Esophagus squamous epithelium (tissue), 5 donors: ENCODE data around the gene RAB43. TPM values are rescaled to one million over a fixed set of nuclear protein-coding genes. Genes with fewer than 3 reads are reported as not detected.
A peak's percentile ranks its signal among the peaks of the same experiment; 100 is the strongest.
"Not testable (repeated sequence)": the region's sequence is repeated elsewhere in the genome, so short reads cannot be mapped to it uniquely, and the experiment has no call there.

ENCODE experiments used
- DNase-seq: peaks from one replicate; lab custom pipeline; 2025; lab: John Stamatoyannopoulos, UW
- H3K27ac ChIP-seq, 4 donors: fragments of 200-600 bp; sonication (generic); one replicate each; pipeline ENCODE4 v1.5.1; 2016 to 2019; ENCODE audit warnings: mild to moderate bottlenecking in 1 of 4
- H3K27me3 ChIP-seq, 4 donors: fragments of 200-600 bp; sonication (generic); 1 replicate in 3 of 4; 2 replicates in 1 of 4; pipeline versions ENCODE4 v1.5.1 to v1.6.0; 2017 to 2021; ENCODE audit warnings: antibody characterized with exemption in 1 of 4
- H3K36me3 ChIP-seq, 3 donors: fragments of 200-600 bp; sonication (generic); one replicate each; pipeline ENCODE4 v1.5.1; 2016 to 2019
- H3K4me1 ChIP-seq, 3 donors: fragments of 200-600 bp; sonication (generic); one replicate each; pipeline ENCODE4 v1.5.1; 2017 to 2019
- H3K4me3 ChIP-seq, 4 donors: fragments of 200-600 bp; sonication (generic); 1 replicate in 3 of 4; 2 replicates in 1 of 4; pipeline ENCODE4 v1.5.1; 2016 to 2019; ENCODE audit warnings: mild to moderate bottlenecking in 2 of 4, moderate library complexity in 1 of 4
- H3K9me3 ChIP-seq, 3 donors: fragments of 200-600 bp; sonication (generic); one replicate each; pipeline ENCODE4 v1.5.1; 2016 to 2019
- POLR2A ChIP-seq, 4 donors: fragments of 450-650 bp; IDR thresholded peaks; one replicate each; pipeline ENCODE4 v1.6.1; 2017; ENCODE audit warnings: antibody characterized with exemption in 4 of 4, mild to moderate bottlenecking in 4 of 4, moderate library complexity in 3 of 4
- WGBS, 2 donors: methylation state at CpG; one replicate each; pipeline ENCODE4 v1.1.5; 2018; 5-methylcytosine and 5-hydroxymethylcytosine counted together
- intact Hi-C: fragments of 100-400 bp; cut with DNase I; formaldehyde crosslinking; loops from one replicate; pipeline ENCODE4 v1.15.0; 2022
- total RNA-seq, 4 donors: library from RNA; depleted of rRNA; stranded (reverse); fragments of >200 nt; gene quantifications; one replicate each; pipeline ENCODE4 v1.1.0, GENCODE V29; 2016
- TF ChIP-seq, protein P1 (sequence below), 6 experiments: fragments of 450-650 bp in 4 of 6; fragments of 200-600 bp in 2 of 6; sonication (generic) in 2 of 6; IDR thresholded peaks; one replicate each; pipeline ENCODE4 v1.5.1; 2016 to 2019; ENCODE audit warnings: antibody characterized with exemption in 6 of 6, mild to moderate bottlenecking in 4 of 6, moderate library complexity in 4 of 6
- donor health status: DM: yes; HTN: yes; CAD: no.

The RAB43 gene
- total RNA-seq, 4 donors from 2014 or later, result 4.6 to 11.1 (median 7.9) TPM

- Histone ChIP-seq H3K9me3 (no peaks in the 10 kb centered on the region), H3K36me3 (no peaks in the 10 kb centered on the region), H3K4me3 (no peak overlapping the region), H3K27ac (no peak overlapping the region), H3K27me3 (no peaks in the 10 kb centered on the region), H3K4me1 (peaks cover 0 to 13% (median 0%) of the 10 kb centered on the region in 3 donors)
- no peak for DNase-seq
- WGBS, 2 donors, result 81 to 82% methylated on average over 6 to 8 of the region's 8 CpGs
- intact Hi-C loops, result no loop called here
- TF ChIP-seq POLR2A (IDR thresholded peaks at IDR 0.05), result no peak
- TF ChIP-seq, protein P1, sequence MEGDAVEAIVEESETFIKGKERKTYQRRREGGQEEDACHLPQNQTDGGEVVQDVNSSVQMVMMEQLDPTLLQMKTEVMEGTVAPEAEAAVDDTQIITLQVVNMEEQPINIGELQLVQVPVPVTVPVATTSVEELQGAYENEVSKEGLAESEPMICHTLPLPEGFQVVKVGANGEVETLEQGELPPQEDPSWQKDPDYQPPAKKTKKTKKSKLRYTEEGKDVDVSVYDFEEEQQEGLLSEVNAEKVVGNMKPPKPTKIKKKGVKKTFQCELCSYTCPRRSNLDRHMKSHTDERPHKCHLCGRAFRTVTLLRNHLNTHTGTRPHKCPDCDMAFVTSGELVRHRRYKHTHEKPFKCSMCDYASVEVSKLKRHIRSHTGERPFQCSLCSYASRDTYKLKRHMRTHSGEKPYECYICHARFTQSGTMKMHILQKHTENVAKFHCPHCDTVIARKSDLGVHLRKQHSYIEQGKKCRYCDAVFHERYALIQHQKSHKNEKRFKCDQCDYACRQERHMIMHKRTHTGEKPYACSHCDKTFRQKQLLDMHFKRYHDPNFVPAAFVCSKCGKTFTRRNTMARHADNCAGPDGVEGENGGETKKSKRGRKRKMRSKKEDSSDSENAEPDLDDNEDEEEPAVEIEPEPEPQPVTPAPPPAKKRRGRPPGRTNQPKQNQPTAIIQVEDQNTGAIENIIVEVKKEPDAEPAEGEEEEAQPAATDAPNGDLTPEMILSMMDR (IDR thresholded peaks at IDR 0.05), result no peak
Observed at GRCh38 chr3:129081503-129081902, 40.1 kb downstream of the RAB43 start.

- H3K36me3 ChIP-seq, result no peaks in the 10 kb centered on the region
- intact Hi-C loops, result no loop called here
- H3K4me1 ChIP-seq, result peaks cover 0 to 13% (median 0%) of the 10 kb centered on the region in 3 donors
- H3K4me3 ChIP-seq, result no peak overlapping the region
- DNase-seq, result no peak
- TF ChIP-seq, protein P1 (IDR thresholded peaks at IDR 0.05), result no peak
- no peak for TF ChIP-seq POLR2A (IDR thresholded peaks at IDR 0.05)
- WGBS, 2 donors, result 71 to 76% methylated on average over 6 to 7 of the region's 8 CpGs
- no peaks in the 10 kb centered on the region for H3K9me3 ChIP-seq
- no peak overlapping the region for H3K27ac ChIP-seq
- H3K27me3 ChIP-seq, result no peaks in the 10 kb centered on the region
Observed at GRCh38 chr3:129078510-129078909, 43.1 kb downstream of the RAB43 start.

DNA sequence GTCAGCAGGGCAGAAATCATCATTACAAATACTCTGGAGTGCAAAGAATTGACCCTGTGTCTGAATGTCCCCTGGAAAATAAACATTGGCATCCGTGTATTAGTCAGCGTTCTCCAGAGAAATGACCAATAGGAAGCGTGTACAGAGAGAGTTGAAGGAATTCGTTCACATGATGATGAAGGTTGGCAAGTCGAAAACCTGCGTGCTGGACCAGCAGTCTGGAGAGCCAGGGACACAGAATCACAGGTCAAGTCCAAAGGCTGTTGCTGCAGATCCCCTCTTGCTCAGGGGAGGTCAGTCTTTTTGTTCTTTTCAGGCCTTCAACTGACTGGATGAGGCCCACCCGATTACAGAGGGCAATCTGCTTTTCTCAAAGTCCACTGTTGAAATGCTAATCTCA lies 44.4 kb downstream of the RAB43 start:
- H3K4me1 ChIP-seq, result peaks cover 0 to 13% (median 0%) of the 10 kb centered on the region in 3 donors
- H3K36me3 ChIP-seq, result no peaks in the 10 kb centered on the region
- intact Hi-C loops, result no loop called here
- no peaks in the 10 kb centered on the region for H3K27me3 ChIP-seq
- no peaks in the 10 kb centered on the region for H3K9me3 ChIP-seq
- DNase-seq, result no peak
- peak overlapping the region in 2 of 4 donors; percentile 28 to 60 for H3K27ac ChIP-seq
- 57 to 66% methylated on average over 7 of the region's 7 CpGs for WGBS, 2 donors
- H3K4me3 ChIP-seq, result no peak overlapping the region
- TF ChIP-seq, protein P1 (IDR thresholded peaks at IDR 0.05), result no peak
- no peak for TF ChIP-seq POLR2A (IDR thresholded peaks at IDR 0.05)

GRCh38 chr3:129070086-129070885 lies 51.3 kb downstream of the RAB43 start:
- no peak for DNase-seq
- H3K27ac ChIP-seq, result no peak overlapping the region
- H3K36me3 ChIP-seq, result no peaks in the 10 kb centered on the region
- intact Hi-C loops, result no loop called here
- no peaks in the 10 kb centered on the region for H3K27me3 ChIP-seq
- TF ChIP-seq POLR2A (IDR thresholded peaks at IDR 0.05), result no peak
- TF ChIP-seq, protein P1 (IDR thresholded peaks at IDR 0.05), result no peak
- no peak overlapping the region for H3K4me3 ChIP-seq
- no peaks in the 10 kb centered on the region for H3K9me3 ChIP-seq
- 61 to 80% methylated on average over 7 to 8 of the region's 8 CpGs for WGBS, 2 donors
- H3K4me1 ChIP-seq, result peaks cover 0 to 19% (median 0%) of the 10 kb centered on the region in 3 donors

DNA sequence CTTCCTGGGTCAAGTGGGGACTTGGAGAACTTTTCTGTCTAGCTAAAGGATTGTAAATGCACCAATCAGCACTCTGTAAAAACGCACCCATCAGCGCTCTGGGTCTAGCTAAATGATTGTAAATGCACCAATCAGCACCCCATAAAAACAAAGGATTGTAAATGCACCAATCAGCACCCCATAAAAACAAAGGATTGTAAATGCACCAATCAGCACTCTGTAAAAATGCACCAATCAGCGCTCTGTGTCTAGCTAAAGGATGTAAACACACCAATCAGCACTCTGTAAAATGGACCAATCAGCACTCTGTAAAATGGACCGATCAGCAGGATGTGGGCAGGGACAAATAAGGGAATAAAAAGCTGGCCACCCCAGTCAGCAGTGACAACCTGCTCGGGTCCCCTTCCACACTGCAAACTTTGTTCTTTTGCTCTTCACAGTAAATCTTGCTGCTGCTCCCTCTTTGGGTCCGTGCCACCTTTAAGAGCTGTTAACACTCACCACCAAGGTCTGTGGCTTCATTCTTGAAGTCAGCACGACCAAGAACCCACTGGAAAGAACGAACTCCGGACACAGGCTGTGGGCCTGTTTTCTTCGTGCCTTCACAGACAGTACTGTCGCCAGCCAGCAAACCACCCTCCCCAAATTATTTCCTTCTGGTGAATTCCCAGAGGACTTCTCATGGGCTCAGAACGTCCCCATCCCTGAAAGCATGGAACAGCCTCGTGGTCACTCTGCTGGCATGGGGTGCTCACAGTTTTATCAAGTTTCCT lies 52.1 kb downstream of the RAB43 start:
- Histone ChIP-seq H3K4me1 (peaks cover 0 to 20% (median 0%) of the 10 kb centered on the region in 3 donors), H3K27ac (peak overlapping the region in 1 of 4 donors; percentile 44)
- H3K36me3 ChIP-seq, intact Hi-C loops, DNase-seq, H3K27me3 ChIP-seq, H3K4me3 ChIP-seq, H3K9me3 ChIP-seq: not testable (repeated sequence)
- WGBS, 2 donors, result 77 to 96% methylated on average over 12 to 13 of the region's 13 CpGs
